ENCODE measurements around the gene FILIP1L.

Gene FILIP1L

DNA sequence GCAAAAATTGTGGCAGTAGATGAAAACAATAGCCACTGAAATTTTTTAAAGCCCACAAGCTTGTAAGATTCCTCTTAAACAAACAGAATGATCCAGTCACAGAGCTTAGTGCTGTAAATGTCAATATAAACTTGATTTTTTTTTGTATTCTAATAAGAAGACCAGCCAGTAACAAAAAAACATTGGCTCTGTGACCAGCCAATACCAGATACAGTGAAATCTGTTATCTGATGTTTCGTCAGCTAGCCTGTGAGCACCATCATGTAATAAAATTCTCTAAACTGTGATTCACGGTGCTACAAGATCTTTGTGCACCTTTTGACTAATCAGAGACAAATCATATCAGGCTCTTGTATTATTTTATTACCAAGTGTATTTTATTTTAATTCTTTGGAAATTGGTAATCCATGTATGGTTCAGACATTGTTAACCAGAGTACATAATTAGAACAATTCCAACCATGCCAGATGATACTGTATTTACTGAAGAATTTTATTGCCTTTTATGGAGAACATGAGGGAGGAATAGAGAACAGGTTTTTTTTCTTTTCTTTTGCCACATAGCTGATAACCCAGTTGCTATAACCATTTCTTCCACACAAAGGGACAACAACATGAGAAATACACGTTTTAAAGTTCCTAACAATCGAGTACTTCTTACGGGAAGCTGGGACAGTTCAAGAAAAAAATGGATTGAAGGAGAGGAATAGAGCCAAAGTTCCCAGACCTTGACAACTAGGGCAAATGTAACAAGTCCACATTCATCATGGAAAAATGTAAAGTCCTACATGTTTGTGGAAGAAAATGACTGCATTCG is 71.9 kb downstream of the FILIP1L start:
- DNase-seq (ENCODE audit: low spot score) = no peak

DNA sequence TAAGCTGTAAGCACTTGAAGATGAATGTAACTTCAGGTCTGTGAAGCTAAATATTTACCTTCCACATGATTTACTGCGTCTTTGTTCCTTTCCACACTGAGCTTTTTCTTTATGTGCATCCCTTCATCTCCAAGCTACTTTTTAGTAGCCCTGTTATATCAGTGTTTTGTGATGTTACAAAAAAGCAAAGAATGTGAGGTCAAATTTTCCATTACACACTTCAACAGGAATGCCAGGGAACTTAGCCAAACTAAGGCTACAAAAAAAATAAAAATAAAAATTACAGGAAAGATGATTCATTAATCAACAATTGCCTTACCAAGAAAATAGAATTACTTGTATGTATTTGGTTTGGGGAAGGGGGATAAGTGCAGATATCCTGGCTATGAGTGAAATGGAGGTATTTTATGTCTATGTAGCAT is 73.0 kb downstream of the FILIP1L start:
- DNase-seq (ENCODE audit: low spot score) = no peak

DNA sequence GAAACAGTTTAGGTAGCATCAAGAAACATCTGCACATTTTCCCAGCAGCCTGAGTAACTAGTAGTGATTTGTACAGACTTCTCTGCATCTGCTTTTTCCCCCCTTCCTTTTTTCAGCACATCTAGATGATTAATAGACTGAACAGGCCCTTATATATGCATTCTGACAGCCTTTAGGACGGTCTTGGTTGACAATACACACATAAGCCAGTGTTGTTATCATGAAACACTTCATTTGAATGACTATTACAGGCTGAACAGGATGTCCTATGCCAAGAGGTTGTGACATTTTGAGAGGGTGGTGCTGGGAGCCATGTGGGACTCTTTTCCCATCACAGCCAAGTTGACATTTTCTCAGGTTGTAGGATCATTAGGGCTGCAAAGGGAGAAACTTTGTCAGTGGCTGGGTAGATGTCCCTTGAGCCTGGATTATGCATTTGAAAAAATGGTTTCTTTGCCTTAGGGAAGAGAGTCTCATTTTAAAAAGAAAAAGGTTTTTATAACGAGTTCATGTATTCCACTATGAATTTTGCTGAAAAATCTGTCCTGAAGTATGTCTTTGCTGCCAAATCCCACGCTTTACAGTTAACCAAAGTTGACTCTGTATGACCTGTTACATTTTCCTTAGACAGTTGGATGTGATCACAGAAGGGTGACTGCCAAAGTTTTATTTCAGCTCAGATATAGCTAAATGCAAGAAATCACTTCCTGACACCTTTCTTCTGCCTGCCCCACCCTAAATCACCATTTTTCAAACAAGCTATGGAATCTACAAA is 73.7 kb downstream of the FILIP1L start:
- no peak for DNase-seq (ENCODE audit: low spot score)

DNA sequence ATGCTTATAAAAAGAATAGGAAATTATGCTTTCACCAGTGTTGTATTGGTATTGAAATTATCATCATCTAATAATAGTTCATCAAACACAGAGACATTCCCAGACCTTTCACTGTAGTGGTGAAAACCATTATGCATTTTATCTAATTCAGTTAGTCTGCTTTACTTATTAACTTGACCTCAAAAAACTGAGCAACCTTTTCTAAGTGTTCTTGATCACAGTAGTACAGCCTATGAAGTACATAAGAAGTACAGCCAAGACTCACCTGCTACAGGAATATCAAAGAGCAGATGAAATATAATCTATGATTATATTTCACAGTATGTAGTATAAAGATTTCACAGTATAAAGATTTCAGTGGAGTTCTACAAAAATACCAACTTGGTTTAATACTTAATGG is 75.2 kb downstream of the FILIP1L start:
- DNase-seq (ENCODE audit: low spot score) = no peak

DNA sequence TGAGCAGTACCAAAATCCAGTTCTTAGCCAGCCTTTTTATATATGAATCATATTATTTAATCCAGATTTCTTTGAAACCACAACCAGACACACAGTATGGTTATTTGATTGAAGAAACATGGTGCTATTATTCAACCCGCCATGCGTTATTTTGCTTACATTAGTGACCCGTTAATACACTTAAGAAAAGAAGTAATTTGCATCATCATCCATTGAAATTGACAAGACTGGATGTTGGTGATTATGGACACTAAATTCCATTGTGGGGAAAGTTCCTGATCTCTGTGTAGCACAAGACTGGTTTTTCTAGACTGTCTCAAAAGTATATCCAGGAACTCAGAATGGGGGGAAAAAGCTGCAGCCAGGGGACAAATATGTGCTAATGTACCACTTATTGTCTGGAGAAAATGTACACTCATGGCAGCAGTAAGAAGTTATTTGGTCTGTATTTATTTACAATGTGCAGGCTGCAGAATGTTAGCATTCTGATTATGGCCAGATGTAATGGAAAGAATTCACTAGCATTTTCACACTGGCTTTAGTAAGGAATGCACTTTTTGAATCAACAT is 80.3 kb downstream of the FILIP1L start:
- no peak for DNase-seq (ENCODE audit: low spot score)

DNA sequence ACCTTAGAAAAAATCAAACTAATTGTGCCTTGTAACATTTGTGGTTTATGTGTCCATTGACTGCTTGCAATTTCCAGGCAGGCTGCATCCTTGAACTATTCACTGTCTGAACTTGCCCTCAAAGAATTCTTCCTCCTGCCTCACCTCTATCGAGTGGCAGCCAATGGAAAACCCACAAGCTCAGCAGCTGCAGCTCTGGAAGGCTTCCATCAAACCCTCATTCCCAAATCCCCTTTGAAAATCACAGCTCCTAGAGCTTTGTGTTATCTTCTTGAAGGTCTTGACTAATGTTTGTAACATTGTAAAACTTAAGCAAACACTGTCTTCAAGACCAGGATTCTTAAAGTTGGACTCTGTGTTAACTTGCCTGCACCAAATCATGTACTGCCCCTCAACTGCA is 81.1 kb downstream of the FILIP1L start:
- DNase-seq (ENCODE audit: low spot score) = no peak

DNA sequence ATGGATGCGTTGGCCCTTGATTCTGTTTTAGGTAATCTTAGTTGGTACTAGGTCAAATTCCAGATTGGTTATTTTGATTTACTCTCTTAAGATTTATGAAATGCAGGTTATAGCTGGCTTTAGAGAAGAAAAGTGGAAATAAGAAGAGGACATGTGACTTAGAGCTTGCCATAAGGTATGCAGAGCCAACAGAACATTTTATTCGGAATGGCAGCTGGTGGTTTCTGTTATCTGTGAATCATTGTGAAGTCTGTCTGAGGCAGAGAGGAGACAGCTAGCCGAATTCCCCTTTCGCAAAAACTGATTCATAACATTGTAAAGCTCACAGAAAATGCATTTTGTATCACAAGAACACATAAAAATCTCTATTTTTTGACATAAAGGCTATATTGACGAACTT is 82.1 kb downstream of the FILIP1L start:
- peak; percentile 24 for DNase-seq (ENCODE audit: low spot score)

DNA sequence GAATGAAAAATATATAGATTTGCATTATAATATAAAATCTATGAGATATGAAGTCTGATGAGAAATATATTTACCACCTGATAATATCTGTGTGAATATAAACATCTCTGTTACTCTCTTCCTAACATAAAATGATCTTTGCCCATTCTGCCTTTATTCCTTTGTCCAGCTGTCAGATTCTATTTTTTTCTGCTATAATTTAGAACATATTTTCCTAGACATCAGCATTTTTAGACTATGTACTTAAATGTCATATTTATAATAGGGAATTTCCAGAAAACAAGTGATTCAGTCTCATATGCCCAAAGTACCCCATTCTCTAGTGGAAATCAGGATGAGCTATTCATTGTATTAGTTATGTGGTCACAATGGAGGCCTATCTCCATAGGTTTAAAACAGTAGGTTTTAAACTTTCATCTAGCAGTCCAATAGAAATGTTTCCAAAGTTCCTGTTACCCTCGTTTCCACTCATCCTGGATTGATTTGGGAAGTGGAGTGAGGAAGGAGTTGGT is 83.3 kb downstream of the FILIP1L start:
- DNase-seq (ENCODE audit: low spot score) = no peak

DNA sequence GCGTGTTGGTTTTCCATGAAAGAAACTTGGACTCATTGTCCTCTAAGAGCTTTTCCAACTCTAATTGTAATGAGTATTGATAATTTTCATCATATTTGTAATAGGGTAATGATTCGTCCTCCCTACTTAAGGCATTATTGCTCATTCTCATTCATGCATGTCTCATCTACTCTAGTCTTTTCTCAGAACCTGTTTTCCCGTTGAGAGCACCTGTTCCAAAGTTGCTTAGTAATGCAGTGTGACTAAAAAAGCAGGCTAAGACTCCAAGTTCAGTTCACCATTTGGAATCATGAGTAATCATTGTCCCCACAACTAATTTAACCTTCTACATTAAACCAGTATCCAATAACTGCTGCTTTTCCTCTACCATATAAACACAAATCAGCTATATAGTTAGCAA is 84.0 kb downstream of the FILIP1L start:
- DNase-seq (ENCODE audit: low spot score) = no peak

DNA sequence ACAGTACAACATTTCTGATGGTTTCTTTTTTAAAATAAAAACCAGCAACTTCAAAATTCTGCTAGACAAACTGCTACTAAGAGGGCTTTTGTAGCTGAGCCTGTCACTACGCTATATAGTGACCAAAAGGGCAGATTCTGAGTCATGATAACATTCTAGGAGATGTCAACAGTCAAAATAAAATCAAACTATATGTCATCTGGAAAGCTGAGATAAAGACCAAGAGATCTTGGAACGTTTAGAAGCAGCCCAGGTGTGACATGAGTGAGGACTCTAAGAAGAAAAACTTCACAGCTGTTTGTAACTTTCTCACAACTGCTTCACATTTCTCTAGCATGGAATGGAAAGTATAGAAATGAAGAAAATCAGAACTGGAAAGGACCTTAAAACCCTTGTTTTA is 84.6 kb downstream of the FILIP1L start:
- no peak for DNase-seq (ENCODE audit: low spot score)

DNA sequence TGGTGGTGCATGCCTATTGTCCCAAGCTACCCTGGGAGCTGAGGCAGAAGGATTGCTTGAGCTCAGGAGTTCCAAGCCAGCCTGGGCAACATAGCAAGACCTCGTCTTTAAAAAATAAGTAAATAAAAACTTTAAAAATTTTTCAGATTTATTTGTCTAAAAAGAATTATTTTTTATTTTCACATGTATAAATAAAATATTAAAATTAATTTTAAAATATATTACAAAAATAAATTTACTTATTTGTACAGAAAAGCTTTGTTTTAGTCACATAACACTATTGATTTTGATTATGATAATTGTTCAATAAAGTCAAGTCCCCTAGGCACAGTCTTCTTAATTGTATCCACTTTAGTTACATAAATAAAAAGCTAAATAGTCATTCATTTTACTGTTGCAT is 85.2 kb downstream of the FILIP1L start:
- DNase-seq (ENCODE audit: low spot score) = no peak

DNA sequence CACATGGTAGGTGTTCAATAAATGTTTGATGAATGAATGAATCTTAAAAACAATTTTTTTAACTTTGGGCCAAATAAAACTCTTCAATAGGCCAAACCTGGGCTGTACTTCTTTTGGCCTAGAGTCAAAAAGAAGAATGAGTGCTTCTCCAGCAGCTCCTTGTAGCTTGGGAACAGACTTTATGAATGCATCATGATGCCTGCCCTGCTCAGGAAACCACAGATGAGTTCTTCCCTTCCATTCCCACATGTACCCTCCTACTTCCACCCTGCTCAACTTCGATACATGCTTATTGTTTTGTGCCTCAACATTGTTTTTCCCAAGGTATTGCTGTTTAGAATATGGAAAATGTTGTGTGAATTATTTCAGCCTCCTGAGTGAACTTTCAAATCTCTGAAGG is 87.0 kb downstream of the FILIP1L start:
- DNase-seq (ENCODE audit: low spot score) = no peak

DNA sequence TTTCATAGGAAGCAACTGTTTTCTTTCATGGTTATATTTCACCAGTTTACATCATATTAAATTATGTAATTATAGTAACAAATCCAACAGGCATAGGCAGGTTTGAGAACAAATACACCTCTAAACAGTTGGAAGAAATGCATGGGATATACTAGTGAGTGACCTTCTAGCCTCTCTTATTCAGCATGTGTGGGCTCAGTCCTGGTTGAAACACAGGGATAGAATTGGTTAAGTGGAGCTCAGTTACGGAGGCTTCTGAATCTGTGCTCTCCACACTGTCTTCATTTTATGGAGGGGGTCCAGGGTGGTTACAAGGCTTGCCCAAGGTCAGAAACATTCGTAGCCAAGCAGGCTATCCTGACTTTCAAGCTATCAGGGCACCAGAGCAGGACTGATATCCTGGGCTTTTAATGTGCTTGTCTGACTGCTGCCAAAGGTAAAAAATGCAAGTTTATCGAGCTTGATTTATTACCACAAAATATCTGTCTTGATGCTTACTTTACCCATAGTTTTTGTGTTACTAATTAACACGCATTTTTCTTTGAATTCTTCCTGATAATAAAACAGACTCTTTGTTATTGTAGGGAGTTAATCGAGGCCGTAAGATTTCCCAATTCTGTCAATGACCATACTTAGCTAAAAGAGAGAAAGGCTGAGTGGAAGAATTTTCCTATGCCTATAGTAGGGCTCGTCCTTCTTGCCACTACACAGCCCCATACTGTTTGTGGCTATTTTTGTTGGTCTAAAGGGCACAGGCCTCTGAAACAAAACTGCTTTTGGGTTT is 89.6 kb downstream of the FILIP1L start:
- DNase-seq (ENCODE audit: low spot score) = no peak

DNA sequence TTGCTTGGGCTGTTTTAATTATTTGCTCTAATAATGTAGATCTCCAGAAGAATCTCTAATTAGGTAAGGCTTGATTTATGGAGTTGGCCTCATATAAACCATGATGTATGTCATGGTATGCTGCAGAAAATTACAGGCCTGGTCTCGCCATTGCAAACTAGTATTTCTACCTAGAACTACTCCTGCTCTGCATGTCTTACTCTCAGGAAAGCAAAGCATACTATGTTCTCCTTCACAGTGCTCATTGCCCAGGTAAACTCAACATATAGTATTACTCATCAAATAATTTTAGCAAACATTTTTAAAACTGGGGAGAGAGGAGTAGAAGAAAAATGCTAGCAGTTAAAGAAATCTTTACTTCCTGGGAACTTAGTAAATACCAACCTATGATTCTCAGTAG is 90.7 kb downstream of the FILIP1L start:
- DNase-seq (ENCODE audit: low spot score) = no peak

DNA sequence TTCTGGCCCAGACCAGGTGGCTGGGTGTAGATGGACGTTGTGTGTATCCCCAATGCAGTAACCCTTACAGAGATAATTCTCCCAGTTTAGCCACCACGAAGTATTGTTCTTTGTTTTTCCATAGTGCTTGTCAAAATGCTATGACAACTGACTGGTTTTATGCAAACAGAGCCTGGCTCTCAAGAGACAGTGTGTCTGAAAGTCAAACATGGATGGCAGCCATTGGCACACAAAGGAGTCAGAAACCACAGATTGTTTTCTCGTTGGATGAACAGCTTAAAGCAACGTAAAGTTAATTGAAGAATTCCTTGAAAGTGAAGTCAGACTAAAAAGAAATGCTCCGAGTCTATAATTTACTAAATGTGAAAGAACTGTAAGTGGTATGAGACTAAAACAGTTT is 91.2 kb downstream of the FILIP1L start:
- DNase-seq (ENCODE audit: low spot score) = no peak

DNA sequence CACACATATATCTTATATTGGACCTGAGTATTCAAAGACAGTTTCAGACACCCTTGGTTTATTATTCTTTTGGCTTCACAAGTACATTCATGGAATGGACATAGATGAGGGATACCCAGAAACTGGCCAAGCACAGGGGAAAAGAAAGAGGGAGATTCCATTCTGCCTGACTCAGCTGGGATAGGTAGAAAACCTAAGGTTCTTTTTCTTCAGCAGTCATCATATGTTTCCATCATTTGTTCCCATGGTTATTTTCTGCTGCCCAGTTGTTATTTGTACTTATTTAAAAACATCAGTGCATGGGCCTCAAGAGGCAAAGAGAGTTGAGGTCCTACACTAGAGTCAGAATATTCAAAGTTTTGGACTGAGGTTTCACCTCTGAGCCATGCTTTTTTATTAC is 91.8 kb downstream of the FILIP1L start:
- no peak for DNase-seq (ENCODE audit: low spot score)

DNA sequence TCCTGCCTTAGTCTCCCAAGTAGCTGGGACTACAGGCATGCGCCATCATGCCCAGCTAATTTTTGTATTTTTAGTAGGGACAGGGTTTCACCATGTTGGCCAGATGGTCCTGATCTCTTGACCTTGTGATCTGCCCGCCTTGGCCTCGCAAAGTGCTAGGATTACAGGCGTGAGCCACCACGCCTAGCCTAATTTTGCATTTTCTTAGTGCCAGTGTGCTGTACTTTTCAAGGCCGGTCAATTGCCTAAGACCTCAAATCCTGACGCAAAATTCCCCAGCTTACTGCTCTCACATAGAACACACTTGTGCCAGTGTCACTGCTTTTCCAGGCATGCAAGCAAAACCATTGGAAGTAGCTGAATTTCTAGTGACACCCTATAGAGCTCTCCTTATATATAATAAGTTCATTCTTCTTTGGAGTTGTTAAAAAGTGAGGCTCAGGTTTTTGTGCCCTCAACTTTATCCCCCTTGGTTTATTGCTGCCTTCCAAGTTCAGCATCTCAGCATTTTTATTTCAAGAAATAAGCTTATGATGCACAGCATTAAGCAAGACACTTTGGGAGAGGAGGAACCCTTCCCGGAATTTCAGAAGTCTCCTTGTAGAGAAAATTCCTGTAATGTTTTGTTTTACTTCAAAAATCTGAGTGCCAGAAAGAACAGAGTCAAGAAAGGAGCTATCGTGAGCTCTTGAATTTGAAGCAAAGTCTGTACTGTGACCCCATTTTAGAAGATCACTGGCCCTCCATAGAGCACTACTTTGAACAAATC is 93.2 kb downstream of the FILIP1L start:
- DNase-seq (ENCODE audit: low spot score) = no peak

DNA sequence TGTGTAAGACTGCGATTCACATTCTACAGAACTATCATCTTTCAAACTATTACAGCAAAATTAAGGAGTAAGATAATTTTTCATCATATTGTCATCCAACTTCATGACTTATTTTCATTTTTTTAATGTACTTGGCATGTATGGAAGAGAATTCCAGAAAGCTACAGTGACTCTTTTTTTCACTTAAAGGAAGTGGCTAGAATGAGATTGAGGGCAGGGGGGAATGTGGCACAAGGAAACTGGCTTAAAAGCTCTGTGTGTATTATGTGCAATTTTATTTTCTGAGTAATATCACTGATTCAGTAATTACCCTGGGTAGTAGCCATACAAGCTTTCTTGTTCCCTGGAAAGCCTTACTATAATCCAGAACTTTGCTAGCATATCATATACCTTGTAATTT is 94.6 kb downstream of the FILIP1L start:
- DNase-seq (ENCODE audit: low spot score) = no peak

DNA sequence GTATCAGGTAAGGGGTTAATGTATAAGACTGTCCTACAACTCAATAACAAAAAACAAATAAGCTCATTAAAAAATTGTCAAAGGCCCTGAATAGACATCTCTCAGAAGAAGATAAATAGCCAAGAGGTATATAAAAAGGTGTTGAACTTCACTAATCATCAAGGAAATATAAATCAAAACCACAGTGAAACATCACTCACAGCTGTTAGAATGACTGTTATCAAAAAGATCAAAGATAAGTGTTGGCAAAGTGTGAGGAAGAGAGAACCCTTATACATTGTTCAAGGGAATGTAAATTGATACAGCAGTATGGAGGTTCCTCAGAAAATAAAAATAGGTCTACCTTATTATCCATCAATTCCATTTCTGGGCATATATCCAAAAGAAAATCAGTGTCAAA is 95.5 kb downstream of the FILIP1L start:
- DNase-seq (ENCODE audit: low spot score) = no peak

DNA sequence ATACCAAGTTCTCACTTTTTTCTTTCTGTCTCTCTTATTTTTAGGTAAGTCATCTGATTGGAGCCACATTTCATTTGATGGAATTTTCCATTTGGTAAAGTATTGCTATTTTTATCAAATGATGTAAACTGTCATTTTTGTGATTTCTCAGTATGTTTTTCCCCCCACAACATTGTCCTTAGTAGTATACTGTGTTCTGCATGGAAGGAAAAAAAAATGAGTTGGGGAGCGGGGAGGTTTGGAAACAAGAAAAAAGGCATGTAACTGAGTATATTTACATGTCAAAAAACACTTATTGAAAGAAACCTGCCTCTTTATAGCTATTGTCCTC is 104.2 kb downstream of the FILIP1L start:
- DNase-seq (ENCODE audit: low spot score) = no peak

DNA sequence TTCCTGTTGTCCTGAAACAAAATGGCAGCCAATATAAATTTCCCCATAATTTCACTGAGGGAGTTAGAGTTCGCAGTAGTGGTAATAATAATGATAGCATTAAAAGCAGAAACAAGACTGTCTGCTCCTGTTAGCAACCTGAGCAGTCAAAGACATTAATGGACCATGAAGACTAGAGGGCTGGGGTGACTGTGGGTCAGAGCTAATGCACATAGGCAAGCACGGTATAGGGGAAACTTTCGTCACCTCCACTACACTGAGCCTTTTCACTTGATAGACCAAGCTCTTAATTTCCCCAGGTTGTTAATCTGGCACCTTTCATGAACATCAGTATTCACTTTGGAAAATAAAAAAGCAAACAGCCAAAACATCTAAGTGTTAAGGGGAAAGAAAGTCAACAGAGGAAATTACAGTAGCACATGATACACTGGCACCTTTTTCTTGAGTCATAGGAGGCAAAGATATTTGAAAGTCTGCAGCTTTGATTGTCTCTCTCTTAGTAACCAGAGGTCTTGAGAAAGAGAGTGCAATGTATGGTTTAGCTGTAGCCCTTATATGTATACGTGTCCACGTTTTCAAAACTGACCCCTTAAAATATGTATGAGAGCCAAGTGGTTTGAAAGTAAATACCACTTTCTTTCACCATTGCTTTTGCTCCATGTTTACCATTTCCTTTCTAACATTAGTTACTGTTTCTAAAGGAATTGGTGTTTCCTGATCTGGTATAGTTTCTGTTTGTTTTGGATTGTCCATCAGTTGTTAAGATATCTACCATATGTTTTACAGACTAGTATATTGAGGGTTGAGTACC is 104.8 kb downstream of the FILIP1L start:
- DNase-seq (ENCODE audit: low spot score) = no peak

All from hepatic stellate cell (primary cell).